T-helper 9 cell (primary cell): ENCODE measurements around the gene CRX.
"Not testable (repeated sequence)": the region's sequence is repeated elsewhere in the genome, so short reads cannot be mapped to it uniquely, and the experiment has no call there.

ENCODE experiments used
- DNase-seq: peaks from one replicate; pipeline ENCODE4 v3.0.0-alpha.2; 2020
- total RNA-seq, 2 donors: gene quantifications; one replicate each; lab custom pipeline; 2026; lab: John Stamatoyannopoulos, UW

CRX gene
- 0 to 0.07 reads per million in 2 donors for total RNA-seq

- no peak for DNase-seq
Measured at GRCh38 chr19:47821460-47822020, at the start of gene CRX. CRX (plus strand) TSS chr19:47821937; CDS start chr19:47834444, 12,507 bp downstream.

- no peak for DNase-seq
Measured at GRCh38 chr19:47776568-47776967, 45.2 kb upstream of the CRX start.

- DNase-seq, result not testable (repeated sequence)
Measured at GRCh38 chr19:47777245-47778048, 44.3 kb upstream of the CRX start.

GRCh38 chr19:47778049-47778953 lies 43.4 kb upstream of the CRX start, which contains the start of gene SELENOW:
SELENOW (plus strand) TSS chr19:47778703; CDS start chr19:47778786, 83 bp downstream.
- peak; percentile 62 for DNase-seq

GRCh38 chr19:47778954-47779351 lies 42.8 kb upstream of the CRX start:
- DNase-seq, result no peak

GRCh38 chr19:47779524-47780214 lies 42.1 kb upstream of the CRX start:
- DNase-seq, result no peak

- DNase-seq, result no peak
Measured at GRCh38 chr19:47780215-47780551, 41.6 kb upstream of the CRX start.

- no peak for DNase-seq
Measured at GRCh38 chr19:47781590-47782262, 40.0 kb upstream of the CRX start.

- DNase-seq, result no peak
Measured at GRCh38 chr19:47786566-47786965, 35.2 kb upstream of the CRX start.

GRCh38 chr19:47787307-47787706 lies 34.4 kb upstream of the CRX start:
- not testable (repeated sequence) for DNase-seq

GRCh38 chr19:47789811-47790210 lies 31.9 kb upstream of the CRX start:
- DNase-seq, result not testable (repeated sequence)

- DNase-seq, result peak; percentile 92
Measured at GRCh38 chr19:47790398-47790814, 31.3 kb upstream of the CRX start.

GRCh38 chr19:47792616-47793015 lies 29.1 kb upstream of the CRX start:
- no peak for DNase-seq

- no peak for DNase-seq
Measured at GRCh38 chr19:47794526-47794925, 27.2 kb upstream of the CRX start.

GRCh38 chr19:47796785-47797184 lies 25.0 kb upstream of the CRX start:
- no peak for DNase-seq

- no peak for DNase-seq
Measured at GRCh38 chr19:47797996-47798903, 23.5 kb upstream of the CRX start.

- DNase-seq, result no peak
Measured at GRCh38 chr19:47798904-47799266, 22.9 kb upstream of the CRX start.

GRCh38 chr19:47801270-47801669 lies 20.5 kb upstream of the CRX start:
- no peak for DNase-seq

GRCh38 chr19:47802521-47803043 lies 19.2 kb upstream of the CRX start:
- no peak for DNase-seq

- not testable (repeated sequence) for DNase-seq
Measured at GRCh38 chr19:47803148-47803547, 18.6 kb upstream of the CRX start.

- not testable (repeated sequence) for DNase-seq
Measured at GRCh38 chr19:47803671-47804070, 18.1 kb upstream of the CRX start.
